ENCODE measurements around the gene STIL.

Gene STIL

DNA sequence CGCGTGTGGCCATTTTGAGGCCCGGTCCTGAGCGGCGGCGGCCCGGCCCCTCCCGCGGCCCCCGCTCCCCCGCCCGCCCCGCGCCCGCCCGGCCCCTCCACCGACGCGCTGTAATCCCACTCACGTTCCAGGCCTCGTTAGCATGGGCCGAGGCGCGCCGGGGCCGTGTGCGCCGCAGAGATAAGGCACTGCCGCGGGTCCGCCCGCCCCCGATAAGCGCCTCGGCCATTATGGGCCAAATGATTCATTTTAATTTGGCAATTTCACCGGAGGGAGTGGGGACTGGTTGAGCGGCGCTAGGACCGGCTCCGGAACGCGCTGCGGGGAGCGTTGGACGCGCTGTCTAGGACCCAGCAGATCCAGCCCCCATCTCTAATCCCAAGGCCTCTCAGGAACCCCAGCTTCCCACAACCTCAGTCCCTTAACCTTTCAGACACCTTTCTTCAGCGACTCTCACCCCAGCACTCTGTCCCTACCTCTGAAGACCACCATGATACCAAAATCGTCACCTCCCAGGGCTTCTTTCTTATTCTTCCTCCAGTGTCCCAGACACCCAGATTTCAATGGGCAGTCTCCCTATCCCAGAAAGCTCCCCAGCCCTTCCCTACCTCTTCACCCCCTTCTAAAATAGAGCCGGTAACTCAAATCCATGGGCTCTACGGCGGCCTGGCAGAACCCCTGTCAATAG is 81.6 kb downstream of the STIL start, which contains the start of gene TAL1:
TAL1 (minus strand) TSS at position 39 of the 688 bp plus-strand sequence. CDS start 6,337 bp downstream, outside the sequence.
- no peak for DNase-seq

DNA sequence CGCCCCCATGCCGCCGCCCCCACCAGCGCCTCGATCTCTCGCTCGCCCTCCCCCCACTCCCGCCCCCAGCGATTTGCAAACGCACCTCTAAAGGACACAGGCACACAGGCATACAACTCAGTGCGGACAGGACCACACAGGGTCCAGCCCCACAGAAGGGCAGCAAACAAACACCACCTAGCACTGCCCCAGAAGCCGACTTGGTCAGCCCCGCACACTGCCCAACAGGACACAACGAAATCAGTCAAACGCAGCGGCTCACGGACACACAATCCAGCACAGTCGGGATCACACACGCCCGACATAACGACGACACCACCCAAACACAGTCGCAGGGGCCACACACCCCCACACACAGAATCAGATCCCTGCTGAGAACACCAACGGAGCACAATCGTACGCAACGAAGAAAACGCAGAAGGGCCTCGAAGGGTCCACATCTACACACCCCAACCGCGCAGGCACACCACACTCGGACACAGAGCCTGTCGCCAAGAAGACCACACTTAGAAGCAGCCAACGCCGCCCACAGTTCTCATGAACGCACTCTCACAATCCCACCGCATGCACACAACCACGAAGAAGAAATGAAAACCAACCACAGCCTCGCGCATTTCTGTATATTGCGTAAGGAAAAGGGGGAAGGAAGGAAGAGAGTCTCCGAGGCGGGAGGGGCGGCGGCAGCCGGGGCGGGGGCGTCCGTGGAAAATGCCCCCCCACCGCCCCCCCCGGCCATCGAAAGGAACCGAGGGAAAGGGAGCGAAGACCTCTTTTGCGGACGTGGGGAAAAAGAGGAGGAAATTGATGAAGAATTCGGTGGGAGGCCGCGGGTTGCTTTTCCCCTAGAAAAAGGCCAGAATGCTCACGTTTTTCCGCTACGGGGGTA is 82.4 kb downstream of the STIL start:
- no peak for DNase-seq

GRCh38 chr1:47230692-47231300 is 83.2 kb downstream of the STIL start:
- DNase-seq = no peak

DNA sequence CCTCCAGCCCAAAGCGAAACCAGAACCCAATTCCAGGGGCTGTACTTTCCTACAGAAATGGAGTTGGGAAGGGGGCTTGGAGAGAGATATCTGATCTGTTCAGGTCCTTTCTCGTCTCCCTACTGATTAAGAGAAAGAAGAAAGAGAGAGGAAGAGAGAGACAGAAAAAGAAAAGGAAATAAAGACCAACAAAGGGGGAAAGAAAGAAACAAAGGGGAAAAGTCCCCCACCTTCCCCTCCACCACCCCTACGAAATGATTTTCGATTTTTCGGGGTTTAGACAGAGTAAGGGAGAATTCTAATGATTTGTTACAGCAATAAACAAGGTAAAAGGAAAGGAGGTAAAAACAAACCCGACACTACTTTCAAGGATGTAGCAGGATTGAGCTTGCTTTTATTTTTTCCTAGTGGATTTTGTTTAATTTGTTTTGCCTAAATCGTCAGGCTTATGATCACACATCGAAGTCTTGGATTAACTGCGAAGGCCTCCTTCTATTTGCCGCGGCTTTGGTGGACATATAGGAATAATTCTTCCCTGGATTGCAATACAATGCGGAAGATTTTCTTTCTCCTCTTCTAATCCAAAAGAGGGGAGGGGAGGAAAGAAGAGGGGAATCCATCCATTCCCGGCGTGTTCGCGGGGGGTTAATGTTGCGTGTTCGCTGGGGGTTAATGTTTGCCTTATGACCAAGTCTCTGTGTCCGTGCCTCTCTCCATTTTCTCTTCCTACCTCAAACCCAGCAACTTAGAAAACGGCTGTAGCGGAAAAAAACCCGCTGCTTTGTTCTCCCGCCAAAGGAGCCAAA is 83.9 kb downstream of the STIL start:
- no peak for DNase-seq

GRCh38 chr1:47229031-47229885 is 84.7 kb downstream of the STIL start:
- DNase-seq = no peak

DNA sequence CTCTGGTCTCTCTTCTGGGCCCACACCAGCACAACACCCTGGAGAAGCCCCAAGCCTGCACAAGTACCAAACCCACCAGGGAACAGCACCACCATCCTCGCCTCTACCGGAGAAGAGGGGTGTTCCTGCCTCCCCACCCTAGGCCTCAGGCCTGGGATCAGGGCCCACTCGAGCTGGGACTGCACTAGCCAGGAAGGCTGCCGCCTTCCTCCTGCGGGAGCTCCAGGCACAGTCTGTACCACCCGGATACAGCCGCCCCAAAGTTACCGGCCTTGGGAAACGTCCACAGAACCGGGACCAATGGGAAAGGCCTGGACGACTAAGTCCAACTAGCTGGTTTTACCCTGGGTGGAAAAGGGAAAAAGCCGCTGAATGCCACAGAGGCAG is 85.3 kb downstream of the STIL start:
- no peak for DNase-seq

GRCh38 chr1:47227341-47228232 is 86.4 kb downstream of the STIL start:
- DNase-seq = no peak

GRCh38 chr1:47226839-47227215 is 87.1 kb downstream of the STIL start:
- DNase-seq = no peak

DNA sequence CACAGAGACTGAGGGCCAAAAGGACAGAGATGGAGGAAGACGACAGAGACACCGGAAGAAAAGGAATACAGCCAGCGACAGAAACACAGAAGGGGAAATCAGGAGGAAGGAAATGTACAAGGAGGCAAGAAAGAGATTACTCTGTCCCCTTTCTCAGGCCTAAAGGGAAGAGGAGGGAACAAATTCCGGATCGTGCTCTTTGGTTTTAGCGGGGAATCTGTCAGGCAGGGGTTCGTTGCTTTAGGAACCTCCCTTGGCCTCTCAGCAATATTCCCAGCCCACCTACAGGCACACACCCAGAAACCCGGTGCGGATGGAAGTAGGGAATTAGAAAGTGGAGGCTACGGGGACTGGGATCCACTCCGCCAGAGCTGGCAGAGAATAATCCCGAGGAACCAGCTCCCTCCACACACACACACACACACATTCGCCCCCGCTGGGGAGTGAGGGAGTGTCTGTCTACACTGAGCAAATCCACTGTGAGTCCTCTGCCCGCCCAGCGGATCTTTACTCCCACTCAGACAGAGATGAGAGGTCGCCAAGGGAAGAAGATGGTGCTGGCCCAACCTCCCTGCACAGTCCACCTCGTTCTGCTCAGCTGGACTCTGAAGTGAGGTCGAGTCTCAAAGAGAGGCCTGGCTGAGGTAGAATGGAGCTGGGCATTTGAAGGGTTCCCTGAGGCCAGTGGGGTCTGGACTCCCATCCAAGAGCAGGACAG is 87.7 kb downstream of the STIL start:
- DNase-seq = no peak

- no peak for DNase-seq
These were observed 88.4 kb downstream of the STIL start for GRCh38 chr1:47225430-47226100.

DNA sequence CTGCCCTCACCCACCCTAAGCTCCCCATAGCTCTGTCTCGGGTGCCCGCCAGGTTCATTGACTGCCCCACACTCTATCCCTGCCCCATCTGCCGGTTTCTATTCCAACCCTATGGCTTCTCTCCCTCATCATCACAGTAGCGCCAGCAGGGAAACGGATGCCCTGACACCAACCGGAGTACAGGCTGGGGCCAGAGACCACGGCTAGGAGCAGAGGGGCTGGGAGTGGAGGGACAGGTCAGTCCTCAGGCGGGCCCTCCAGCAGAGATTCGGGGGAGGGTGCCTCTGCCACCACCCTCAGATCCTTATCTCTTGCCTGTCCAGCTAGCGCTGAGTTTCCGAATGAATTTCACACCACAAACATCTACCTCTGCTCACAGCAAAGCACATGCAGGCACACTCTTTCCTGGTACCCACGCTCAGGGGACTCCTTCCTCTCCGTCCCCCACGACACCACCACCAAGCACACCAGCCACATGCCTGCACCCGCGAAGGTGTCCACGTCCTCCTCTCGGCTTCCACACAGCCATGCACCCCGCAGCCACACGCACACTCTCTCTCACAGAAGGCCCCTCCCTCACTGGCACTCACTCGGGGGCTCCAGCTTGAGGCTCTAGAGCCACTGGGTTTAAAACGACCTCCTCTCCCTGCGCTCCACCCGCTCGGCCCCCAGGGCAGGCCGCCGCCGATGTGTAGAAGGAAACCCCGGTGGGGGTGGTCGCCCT is 89.1 kb downstream of the STIL start:
- no peak for DNase-seq

GRCh38 chr1:47223921-47224675 is 89.8 kb downstream of the STIL start:
- no peak for DNase-seq

GRCh38 chr1:47223174-47223920 is 90.6 kb downstream of the STIL start:
- DNase-seq = no peak

DNA sequence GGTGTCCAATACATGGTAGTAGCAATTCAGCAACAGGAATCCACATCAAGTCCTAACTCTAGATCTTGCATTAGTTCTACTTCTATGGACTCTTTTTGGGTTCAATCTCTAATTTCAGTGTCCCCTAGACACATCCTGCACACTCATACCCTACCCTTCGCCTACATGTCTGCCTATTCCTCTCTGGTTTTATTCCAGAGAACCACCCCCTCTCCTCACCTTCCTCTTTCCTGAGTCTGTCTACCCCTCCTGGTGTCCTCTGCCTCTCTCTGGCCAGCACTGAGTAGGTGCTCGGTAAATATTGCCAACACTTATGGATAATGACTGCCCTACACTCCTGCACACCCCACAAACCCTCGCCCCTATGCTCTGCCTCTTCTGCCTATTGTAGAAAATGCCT is 91.5 kb downstream of the STIL start:
- DNase-seq = no peak

GRCh38 chr1:47219590-47220220 is 94.2 kb downstream of the STIL start:
- DNase-seq = no peak

DNA sequence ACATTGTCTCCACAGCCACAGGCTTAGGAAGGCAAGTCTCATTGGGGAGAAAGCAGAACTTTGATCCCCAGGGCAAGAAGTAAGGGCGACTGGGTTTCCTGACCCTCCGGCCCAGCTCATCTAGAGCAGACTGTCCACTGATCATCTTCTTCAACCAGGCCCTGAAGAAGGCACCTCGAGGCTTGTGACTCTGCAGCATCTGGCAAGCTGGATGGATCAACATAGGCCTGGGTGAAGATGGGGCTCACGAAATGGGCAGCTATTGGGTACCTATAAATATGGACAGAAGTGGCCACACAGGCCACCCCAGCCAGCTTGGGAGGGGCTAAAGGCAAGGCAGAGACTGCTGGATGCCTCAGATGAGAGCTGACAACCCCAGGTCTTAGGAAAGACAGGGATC is 94.9 kb downstream of the STIL start:
- DNase-seq = no peak

Measured in NCI-H446 treated with DMSO at 0.1 percent for 48 hours (cell line).